ENCODE results near the gene CYTIP.
A peak's percentile ranks its signal among the peaks of the same experiment; 100 is the strongest.
"Not testable (repeated sequence)": the region's sequence is repeated elsewhere in the genome, so short reads cannot be mapped to it uniquely, and the experiment has no call there.

The CYTIP gene

DNA sequence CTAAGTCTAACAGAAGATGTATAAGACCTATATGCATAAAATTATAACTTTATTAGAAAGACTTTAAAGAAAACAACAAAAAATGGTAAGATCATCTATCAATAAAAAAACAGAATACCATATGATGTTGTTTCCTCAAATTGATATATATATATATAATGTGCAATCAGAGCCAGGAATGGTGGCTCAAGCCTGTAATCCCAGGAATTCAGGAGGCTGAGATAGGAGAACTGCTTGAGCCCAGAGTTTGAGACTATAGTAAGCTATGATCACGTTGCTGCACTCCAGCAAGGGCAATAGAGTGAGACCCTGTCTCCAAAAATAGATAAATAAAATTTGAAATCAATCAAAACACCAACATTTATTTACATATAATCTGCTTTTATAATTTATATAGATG, 19.5 kb downstream of the CYTIP start:
- no peak for DNase-seq (ENCODE audit: low read depth)

GRCh38 chr2:157421964-157422363, 21.9 kb downstream of the CYTIP start:
- DNase-seq (ENCODE audit: low read depth): no peak

GRCh38 chr2:157421331-157421944, 22.5 kb downstream of the CYTIP start:
- DNase-seq (ENCODE audit: low read depth): no peak

DNA sequence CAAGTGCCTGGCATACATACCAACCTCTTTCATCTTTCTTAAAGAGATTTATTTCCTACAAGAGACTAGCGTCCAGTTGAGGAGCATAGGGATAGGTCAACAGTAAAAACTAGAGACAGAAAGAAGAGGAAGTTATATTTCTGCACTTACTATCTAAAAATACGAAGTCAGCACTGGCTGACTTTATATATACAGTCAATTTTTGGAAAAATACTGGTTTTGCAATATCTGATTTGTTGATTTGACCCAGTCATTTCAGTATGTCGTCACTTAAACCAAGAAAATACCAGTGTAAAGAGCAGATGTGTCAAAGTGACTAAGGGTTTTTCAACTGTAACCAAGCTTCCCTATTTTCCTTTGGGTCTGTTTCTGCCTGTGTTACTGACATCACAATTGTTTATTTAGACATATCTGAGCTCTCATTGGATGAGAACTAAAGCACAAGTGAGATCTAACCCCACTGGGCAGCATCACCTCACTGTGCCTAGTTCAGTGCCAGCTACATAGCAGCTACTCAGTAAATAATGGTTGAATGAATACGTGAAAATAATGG, 23.0 kb downstream of the CYTIP start:
- DNase-seq (ENCODE audit: low read depth): no peak

DNA sequence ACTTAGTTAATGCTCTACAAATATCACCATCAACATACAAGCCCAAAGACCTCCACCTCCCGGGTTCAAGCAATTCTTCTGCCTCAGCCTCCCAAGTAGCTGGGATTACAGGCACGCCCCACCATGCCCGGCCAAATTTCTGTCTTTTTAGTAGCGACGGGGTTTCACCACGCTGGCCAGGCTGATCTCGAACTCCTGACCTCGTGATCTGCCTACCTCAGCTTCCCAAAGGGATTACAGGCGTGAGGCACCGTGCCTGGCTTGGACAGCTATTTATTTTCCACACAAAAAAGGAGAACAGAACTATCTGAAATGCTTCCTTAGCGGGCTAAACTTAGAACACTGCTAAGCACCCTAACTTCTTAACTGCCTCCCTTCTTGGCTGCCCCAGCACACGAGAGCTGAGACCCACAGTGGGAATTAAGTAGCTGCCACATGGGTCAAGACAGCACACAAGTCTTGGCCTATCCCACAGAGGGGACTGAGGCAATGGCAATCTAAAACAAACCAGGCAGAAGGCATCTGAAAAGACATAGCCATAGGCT, 24.8 kb downstream of the CYTIP start:
- DNase-seq (ENCODE audit: low read depth): no peak

- peak; percentile 28 for DNase-seq (ENCODE audit: low read depth)
Observed at GRCh38 chr2:157418239-157418641, 25.6 kb downstream of the CYTIP start.

DNA sequence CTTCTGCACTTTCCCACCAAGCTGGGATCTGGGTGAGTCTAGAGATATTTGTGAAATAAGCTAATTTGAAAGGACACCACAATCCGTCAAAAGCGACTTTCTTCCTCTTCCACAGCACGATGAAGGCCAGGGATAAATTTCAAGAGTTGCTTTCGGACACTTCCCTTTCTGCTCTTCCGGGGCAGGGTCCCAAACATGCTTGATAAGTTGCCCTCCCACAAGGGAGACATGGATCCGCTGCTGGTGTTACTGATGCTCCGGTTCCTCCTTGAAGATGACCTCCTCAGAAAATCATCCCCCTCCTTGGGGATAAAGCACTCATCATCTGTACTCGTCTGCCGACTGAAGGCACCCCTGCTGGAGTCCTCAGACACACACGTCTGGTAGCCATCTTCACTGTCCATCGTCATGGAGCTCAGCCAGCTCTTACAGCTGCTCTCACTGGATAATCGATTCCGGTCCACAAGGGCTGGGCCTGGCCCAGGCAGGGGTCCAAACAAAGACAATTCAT, 28.2 kb downstream of the CYTIP start:
- DNase-seq (ENCODE audit: low read depth): no peak

DNA sequence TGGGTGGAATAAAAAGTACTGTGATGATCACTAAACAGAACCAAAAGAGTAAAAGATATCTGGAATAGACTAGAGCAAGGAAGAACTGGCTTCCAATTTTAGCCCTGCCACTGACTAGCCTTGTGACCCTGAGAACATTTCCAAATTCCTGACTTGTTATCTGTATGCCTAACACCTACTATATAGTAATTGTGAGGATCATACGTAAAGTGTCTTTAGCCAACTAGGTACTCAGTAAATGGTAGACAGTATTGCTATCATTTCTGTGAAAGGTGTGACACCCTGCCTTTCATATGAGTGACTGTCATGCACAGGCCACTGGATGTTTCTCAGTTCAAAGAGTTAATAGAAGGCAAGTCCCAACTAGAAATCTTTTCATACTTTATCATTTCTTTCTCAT, 29.8 kb downstream of the CYTIP start:
- no peak for DNase-seq (ENCODE audit: low read depth)

DNA sequence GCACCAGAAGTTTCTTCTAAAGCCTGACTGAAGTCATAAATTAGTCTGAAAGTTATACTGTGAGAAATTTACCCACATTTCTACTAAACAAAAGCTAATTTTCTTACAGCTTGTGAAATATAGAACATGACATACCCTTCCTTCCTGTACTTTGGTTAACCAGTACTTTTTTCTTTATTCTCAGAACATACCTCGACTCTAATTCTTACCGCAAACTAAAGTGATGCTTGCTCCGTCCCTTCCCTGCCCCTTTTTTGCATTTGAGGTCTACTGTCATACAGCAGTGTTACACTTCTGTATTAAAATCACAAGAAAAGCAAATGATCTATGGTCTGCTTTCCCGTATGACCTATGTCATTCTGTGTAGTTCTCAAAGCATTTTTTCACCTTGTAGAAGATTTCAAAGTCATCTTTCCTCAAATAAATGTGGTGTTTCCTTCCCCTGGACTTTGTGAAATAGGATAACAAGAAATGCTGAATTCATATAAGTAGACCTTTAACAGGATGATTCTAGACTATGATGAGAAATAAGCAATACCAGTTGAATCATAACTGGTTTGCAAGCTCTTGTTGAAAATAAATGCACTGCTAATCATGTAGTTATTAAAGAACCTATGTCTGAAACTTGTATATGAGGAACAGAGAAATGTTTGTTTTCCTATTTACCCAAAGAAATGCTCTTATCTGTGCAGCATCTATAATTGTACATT, 30.4 kb downstream of the CYTIP start:
- peak; percentile 31 for DNase-seq (ENCODE audit: low read depth)

GRCh38 chr2:157411624-157412336, 32.1 kb downstream of the CYTIP start:
- no peak for DNase-seq (ENCODE audit: low read depth)

DNA sequence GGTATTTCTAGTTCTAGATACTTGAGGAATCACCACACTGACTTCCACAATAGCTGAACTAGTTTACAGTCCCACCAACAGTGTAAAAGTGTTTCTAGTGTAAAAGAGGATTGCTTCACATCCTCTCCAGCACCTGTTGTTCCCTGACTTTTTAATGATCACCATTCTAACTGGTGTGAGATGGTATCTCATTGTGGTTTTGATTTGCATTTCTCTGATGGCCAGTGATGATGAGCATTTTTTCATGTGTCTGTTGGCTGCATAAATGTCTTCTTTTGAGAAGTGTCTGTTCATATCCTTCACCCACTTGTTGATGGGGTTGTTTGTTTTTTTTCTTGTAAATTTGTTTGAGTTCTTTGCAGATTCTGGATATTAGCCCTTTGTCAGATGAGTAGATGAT, 38.5 kb downstream of the CYTIP start:
- DNase-seq (ENCODE audit: low read depth): not testable (repeated sequence)

DNA sequence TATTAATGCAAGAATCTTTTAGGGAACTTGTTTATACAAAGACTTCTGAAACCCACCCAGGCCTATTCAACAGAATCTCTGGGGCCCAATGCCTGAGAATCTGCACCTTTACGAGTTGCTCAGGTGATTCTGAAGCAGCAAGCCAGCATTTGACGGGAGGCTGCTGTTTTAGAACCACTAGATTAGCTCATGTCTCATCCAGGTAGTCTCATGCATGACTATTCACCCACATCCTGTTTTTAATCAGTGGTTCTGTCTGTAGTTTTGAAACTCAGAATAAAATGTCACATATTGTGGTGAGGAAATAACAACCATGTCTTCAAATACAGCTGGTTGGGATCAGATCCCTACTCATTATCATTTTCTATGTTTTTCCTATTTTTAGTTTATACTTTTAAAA, 39.5 kb downstream of the CYTIP start:
- DNase-seq (ENCODE audit: low read depth): peak; percentile 69

- not testable (repeated sequence) for DNase-seq (ENCODE audit: low read depth)
Observed at GRCh38 chr2:157402801-157403485, 40.9 kb downstream of the CYTIP start.

- DNase-seq (ENCODE audit: low read depth): no peak
Observed at GRCh38 chr2:157395811-157396210, 48.1 kb downstream of the CYTIP start.

DNA sequence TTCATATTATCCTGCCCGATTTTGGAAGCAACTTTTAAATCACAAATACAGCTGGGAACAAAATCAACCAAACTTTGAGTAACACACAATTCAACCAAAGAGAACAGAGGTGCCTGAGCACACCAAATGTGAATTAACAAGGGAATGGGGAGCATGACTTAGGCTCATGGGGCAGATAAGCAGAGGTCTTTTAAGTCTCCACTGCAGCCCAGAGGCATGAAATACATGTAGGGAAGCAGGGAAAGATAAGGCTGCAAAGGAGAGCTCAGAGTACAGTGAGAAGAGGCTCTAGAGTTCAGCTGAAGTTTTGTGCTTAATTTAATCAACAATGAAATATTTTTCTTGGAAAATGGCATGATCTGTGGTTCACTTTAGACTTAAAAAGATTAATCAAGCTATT, 49.0 kb downstream of the CYTIP start:
- no peak for DNase-seq (ENCODE audit: low read depth)

DNA sequence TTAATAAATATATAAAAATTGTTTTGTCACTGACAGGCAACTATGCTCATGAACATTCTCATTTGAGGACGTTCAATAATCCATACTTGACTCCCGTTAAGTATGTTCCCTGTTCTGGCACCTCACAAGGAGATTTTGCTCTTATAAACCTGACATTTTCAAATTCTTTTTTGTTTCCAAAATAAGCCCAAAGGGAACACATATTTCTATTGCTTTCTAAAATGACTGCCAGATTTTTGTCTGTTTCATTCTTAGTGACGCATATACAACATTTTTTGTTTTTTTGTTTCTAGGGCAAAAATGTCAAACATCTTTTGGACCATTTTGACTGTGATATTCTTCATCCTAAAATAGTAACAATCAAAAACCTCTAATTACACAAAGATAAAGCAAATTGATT, 50.5 kb downstream of the CYTIP start:
- DNase-seq (ENCODE audit: low read depth): no peak

GRCh38 chr2:157388827-157389226, 55.1 kb downstream of the CYTIP start:
- DNase-seq (ENCODE audit: low read depth): no peak

DNA sequence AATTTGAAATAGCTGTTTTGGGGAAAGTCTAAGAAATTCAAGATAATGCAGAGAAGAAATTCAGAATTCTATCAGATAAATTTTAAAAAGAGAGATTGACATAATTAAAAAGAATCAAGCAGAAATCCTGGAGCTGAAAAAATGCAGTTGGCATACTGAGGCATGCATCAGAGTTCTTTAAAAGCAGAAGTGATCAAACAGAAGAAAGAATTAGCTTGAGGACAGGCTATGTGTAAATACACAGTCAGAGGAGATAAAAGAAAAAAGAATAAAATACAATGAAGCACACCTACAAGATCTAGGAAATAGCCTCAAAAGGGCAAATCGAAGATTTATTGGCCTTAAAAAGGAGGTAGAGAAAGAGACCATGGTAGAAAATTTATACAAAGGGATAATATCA, 57.1 kb downstream of the CYTIP start:
- no peak for DNase-seq (ENCODE audit: low read depth)

- DNase-seq (ENCODE audit: low read depth): no peak
Observed at GRCh38 chr2:157386247-157386646, 57.6 kb downstream of the CYTIP start.

DNA sequence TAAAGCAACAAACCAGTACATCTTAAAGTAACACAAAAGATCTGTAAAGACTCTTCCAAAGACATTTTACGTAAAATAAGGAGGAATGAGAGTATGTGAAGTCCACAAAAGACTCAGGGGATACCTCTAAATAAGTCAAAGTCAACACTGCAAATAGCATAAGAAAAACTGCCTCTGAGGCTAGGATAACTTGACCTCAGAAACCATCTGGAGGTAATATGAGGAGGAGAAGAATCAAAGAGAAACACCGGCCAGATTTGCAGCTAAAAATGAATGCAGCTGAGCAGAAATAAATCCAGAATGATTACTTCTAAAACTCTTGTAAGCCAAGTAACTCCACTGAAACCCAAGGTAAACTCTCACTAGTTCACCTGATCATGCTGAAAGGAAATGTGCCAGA, 66.0 kb downstream of the CYTIP start:
- no peak for DNase-seq (ENCODE audit: low read depth)

- no peak for DNase-seq (ENCODE audit: low read depth)
Observed at GRCh38 chr2:157376041-157376440, 67.8 kb downstream of the CYTIP start.

DNA sequence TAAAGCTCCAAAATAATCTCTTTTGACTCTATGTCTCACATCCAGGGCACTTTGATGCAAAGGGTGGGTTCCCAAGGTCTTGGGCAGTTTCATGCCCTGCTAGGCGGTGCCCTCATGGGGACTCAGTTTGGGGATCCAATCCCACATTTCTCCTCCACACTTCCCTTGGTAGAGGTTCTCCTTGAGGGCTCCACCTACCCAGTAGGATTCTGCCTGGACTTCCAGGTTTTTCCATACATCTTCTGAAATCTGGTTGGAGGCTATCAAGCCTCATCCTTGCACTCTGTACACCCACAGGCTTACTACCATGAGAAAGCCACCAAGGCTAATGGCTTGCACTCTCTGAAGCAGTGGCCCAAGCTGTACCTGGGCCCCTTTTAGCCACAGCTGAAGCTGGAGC, 68.5 kb downstream of the CYTIP start:
- DNase-seq (ENCODE audit: low read depth): no peak

Measured in T follicular helper cell (primary cell).